ENCODE results near the gene CA10.

Gene CA10

GRCh38 chr17:51855806-51856205, 302.7 kb downstream of the CA10 start:
- no peak for DNase-seq

GRCh38 chr17:51853857-51854256, 304.7 kb downstream of the CA10 start:
- no peak for DNase-seq

- no peak for DNase-seq
These were observed 305.9 kb downstream of the CA10 start for GRCh38 chr17:51852603-51853002.

GRCh38 chr17:51850201-51850600, 308.3 kb downstream of the CA10 start:
- DNase-seq = no peak

- DNase-seq = no peak
These were observed 310.1 kb downstream of the CA10 start for GRCh38 chr17:51848451-51848850.

- DNase-seq = no peak
These were observed 311.9 kb downstream of the CA10 start for GRCh38 chr17:51846566-51846965.

- DNase-seq = no peak
These were observed 312.7 kb downstream of the CA10 start for GRCh38 chr17:51845776-51846175.

GRCh38 chr17:51842763-51843162, 315.8 kb downstream of the CA10 start:
- DNase-seq = no peak

- DNase-seq = no peak
These were observed 316.8 kb downstream of the CA10 start for GRCh38 chr17:51841669-51842068.

GRCh38 chr17:51840688-51841087, 317.8 kb downstream of the CA10 start:
- no peak for DNase-seq

GRCh38 chr17:51833620-51834019, 324.9 kb downstream of the CA10 start:
- DNase-seq = no peak

GRCh38 chr17:51833045-51833444, 325.5 kb downstream of the CA10 start:
- no peak for DNase-seq

GRCh38 chr17:51830886-51831285, 327.6 kb downstream of the CA10 start:
- DNase-seq = no peak

GRCh38 chr17:51830451-51830850, 328.1 kb downstream of the CA10 start:
- no peak for DNase-seq

GRCh38 chr17:51828901-51829300, 329.6 kb downstream of the CA10 start:
- no peak for DNase-seq

GRCh38 chr17:51827140-51827539, 331.4 kb downstream of the CA10 start:
- no peak for DNase-seq

GRCh38 chr17:51820766-51821165, 337.7 kb downstream of the CA10 start:
- DNase-seq = no peak

- DNase-seq = no peak
These were observed 338.3 kb downstream of the CA10 start for GRCh38 chr17:51820252-51820651.

GRCh38 chr17:51819341-51820219, 338.9 kb downstream of the CA10 start:
- no peak for DNase-seq

GRCh38 chr17:51818777-51819176, 339.7 kb downstream of the CA10 start:
- DNase-seq = no peak

- no peak for DNase-seq
These were observed 340.6 kb downstream of the CA10 start for GRCh38 chr17:51817955-51818354.

GRCh38 chr17:51817117-51817516, 341.4 kb downstream of the CA10 start:
- DNase-seq = no peak

GRCh38 chr17:51815097-51815496, 343.4 kb downstream of the CA10 start:
- DNase-seq = no peak

GRCh38 chr17:51814521-51814920, 344.0 kb downstream of the CA10 start:
- DNase-seq = no peak

GRCh38 chr17:51813784-51814174, 344.7 kb downstream of the CA10 start:
- no peak for DNase-seq

All from NCI-H1436 (cell line).